ENCODE results near the gene SLC9A3.

SLC9A3 gene

DNA sequence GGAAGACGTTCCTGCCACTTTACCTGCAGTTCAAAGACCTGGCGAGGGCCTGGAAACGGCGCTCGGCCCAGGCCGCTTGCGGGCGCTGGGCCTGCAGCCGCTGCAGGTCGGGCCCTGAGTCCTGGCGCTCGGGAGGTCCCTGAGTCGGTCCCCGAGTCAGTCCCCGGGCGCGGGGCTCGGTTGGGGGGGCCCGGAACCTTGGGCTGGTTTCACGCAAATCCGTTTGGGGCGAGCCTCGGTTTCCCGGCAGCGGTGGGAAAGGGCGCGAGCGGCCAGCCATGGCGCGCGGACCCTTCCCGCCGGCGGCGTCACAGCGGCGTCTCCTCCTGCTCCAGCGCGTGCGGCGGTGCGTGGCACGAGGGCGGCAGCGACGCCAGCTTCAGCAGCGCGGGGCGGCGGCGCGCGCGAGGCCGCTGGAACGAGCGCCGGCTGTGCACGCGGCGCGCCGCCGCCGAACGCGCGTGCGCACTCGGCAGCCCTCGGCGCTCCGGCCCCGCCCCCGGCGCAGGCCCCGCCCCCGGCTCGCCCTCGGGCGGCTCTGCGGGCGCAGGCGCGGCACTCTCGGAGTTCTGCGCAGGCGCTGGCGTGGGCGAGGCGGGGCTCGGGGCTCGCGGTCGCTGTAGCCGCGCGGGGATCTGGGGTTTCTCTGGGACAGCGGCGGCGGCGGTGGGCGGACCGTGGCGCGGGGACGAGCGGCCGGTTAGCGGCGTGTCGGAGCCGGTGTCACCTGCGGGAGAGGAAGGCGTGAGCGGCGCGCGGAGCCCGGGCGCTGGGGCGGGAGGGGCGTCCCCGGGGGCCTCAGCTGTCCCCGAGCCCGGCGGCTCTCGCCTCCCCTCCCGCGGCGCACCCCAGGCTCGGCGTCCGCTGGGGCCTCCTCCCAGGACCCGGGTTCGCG, 51.3 kb downstream of the SLC9A3 start:
- H3F3A ChIP-seq (ENCODE audit: insufficient read depth, low read length), result no peaks in the 10 kb centered on the region
- H2AFZ ChIP-seq (ENCODE audit: low read length), result peak overlapping the region; percentile 58; the same call in 1 of the 2 replicates
- peak overlapping the region; percentile 86 for H3K4me3 ChIP-seq (ENCODE audit: low read depth, low read length, poor library complexity, severe bottlenecking)
- H3K4me1 ChIP-seq (ENCODE audit: insufficient read depth, low read length, severe bottlenecking), result peaks cover 39% of the 10 kb centered on the region
- peaks cover 18% of the 10 kb centered on the region; the same call in 1 of the 2 replicates for H3K27me3 ChIP-seq (ENCODE audit: insufficient read depth, low read length)
- H3K9me2 ChIP-seq (ENCODE audit: low read depth, low read length), result no peaks in the 10 kb centered on the region
- no peaks in the 10 kb centered on the region for H4K20me1 ChIP-seq (ENCODE audit: insufficient read depth, low read length)
- H3K9ac ChIP-seq (ENCODE audit: low read length), result peak overlapping the region; percentile 100
- H3K79me2 ChIP-seq (ENCODE audit: insufficient read depth, low read length), result 0 out of 2 replicates have a peak, but pooled peaks cover 4% of the 10 kb centered on the region
- peak overlapping the region; percentile 94 for H3K4me2 ChIP-seq (ENCODE audit: low read length)
- peak overlapping the region; percentile 30 for H3K27ac ChIP-seq (ENCODE audit: low read depth, low read length, poor library complexity, severe bottlenecking)
- H3K36me3 ChIP-seq (ENCODE audit: insufficient read depth, low read length), result peaks cover 23% of the 10 kb centered on the region
- TF ChIP-seq CTCF (IDR thresholded peaks at IDR 0.05; ENCODE audit: low read length) (no peak), EZH2 (IDR thresholded peaks at IDR 0.05; ENCODE audit: borderline replicate concordance, low read length) (no peak)
- H3K9me3 ChIP-seq (ENCODE audit: low read length), result no peaks in the 10 kb centered on the region

GRCh38 chr5:472076-472655, 52.1 kb downstream of the SLC9A3 start:
- no peak for TF ChIP-seq EZH2 (IDR thresholded peaks at IDR 0.05; ENCODE audit: borderline replicate concordance, low read length)
- TF ChIP-seq CTCF (IDR thresholded peaks at IDR 0.05; ENCODE audit: low read length), result no peak
- Histone ChIP-seq H3K27me3 (ENCODE audit: insufficient read depth, low read length) (peaks cover 18% of the 10 kb centered on the region; the same call in 1 of the 2 replicates), H3K4me2 (ENCODE audit: low read length) (peak overlapping the region; percentile 88), H3F3A (ENCODE audit: insufficient read depth, low read length) (no peaks in the 10 kb centered on the region), H3K9me3 (ENCODE audit: low read length) (no peaks in the 10 kb centered on the region), H4K20me1 (ENCODE audit: insufficient read depth, low read length) (no peaks in the 10 kb centered on the region), H3K79me2 (ENCODE audit: insufficient read depth, low read length) (0 out of 2 replicates have a peak, but pooled peaks cover 4% of the 10 kb centered on the region), H2AFZ (ENCODE audit: low read length) (no peak overlapping the region), H3K4me1 (ENCODE audit: insufficient read depth, low read length, severe bottlenecking) (peaks cover 39% of the 10 kb centered on the region), H3K4me3 (ENCODE audit: low read depth, low read length, poor library complexity, severe bottlenecking) (peak overlapping the region; percentile 78), H3K9ac (ENCODE audit: low read length) (peak overlapping the region; percentile 100), H3K9me2 (ENCODE audit: low read depth, low read length) (no peaks in the 10 kb centered on the region), H3K27ac (ENCODE audit: low read depth, low read length, poor library complexity, severe bottlenecking) (peak overlapping the region; percentile 30), H3K36me3 (ENCODE audit: insufficient read depth, low read length) (peaks cover 23% of the 10 kb centered on the region)

DNA sequence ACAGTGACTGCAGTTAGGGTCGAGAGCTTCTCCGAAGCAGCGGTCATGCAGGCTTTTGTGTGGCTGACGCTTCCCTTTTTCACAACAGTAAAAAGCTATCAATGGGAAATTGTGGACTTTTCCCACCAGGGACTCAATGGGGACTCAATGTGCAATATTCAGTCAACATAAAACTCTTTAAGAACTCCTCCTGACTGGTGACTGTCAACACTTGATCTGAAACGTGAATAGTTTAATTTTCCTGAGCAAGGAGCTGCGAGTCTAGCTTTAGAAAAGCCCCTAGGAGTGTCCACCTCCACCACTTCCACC, 52.5 kb downstream of the SLC9A3 start:
- Histone ChIP-seq H3K9ac (ENCODE audit: low read length) (peak overlapping the region; percentile 100), H4K20me1 (ENCODE audit: insufficient read depth, low read length) (no peaks in the 10 kb centered on the region), H3K36me3 (ENCODE audit: insufficient read depth, low read length) (peaks cover 23% of the 10 kb centered on the region), H3K4me2 (ENCODE audit: low read length) (peak overlapping the region; percentile 88), H3K4me1 (ENCODE audit: insufficient read depth, low read length, severe bottlenecking) (peaks cover 39% of the 10 kb centered on the region), H3K9me3 (ENCODE audit: low read length) (no peaks in the 10 kb centered on the region), H3K79me2 (ENCODE audit: insufficient read depth, low read length) (0 out of 2 replicates have a peak, but pooled peaks cover 4% of the 10 kb centered on the region), H3K4me3 (ENCODE audit: low read depth, low read length, poor library complexity, severe bottlenecking) (peak overlapping the region; percentile 78), H3K9me2 (ENCODE audit: low read depth, low read length) (no peaks in the 10 kb centered on the region), H3K27ac (ENCODE audit: low read depth, low read length, poor library complexity, severe bottlenecking) (peak overlapping the region; percentile 30), H3F3A (ENCODE audit: insufficient read depth, low read length) (no peaks in the 10 kb centered on the region), H3K27me3 (ENCODE audit: insufficient read depth, low read length) (peaks cover 14% of the 10 kb centered on the region; the same call in 1 of the 2 replicates), H2AFZ (ENCODE audit: low read length) (no peak overlapping the region)
- TF ChIP-seq CTCF (IDR thresholded peaks at IDR 0.05; ENCODE audit: low read length) (no peak), EZH2 (IDR thresholded peaks at IDR 0.05; ENCODE audit: borderline replicate concordance, low read length) (no peak)
